ENCODE measurements around the gene NAALADL2.

NAALADL2 gene

DNA sequence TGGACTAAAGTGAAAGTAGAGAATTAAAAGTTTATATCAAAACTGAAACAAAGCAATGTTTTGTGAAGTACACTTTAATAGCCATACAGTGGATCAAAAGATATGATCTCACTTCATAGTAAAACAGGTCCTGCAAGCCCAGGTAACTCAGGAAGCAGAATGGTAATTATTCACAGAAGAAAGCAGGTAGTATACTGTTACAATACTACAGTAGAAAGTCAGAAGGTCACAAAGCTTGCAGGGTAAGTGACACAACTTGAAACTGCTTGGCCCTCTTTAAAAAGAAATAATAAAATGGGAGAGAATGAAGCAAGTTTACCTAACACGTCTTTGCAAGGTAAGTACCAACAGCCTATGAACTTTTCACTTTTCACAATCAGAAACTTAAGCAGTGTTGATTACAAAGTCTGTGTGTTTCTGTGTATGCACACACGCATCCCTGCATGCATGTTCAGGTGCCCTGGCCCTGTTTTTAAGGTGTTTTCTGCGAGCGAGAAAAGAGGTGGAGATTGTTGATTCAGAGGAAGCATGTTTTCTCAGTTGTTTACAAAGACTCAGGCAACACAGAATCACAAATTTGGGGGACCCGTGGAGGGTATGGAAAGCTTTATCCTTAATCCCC, at the start of gene NAALADL2:
TSS of gene NAALADL2 (plus strand) at position 221 of the 622 bp plus-strand sequence.
- Histone ChIP-seq H3K4me3 (ENCODE audit: low read length) (no peak within 1 kb of the TSS), H3K9ac (ENCODE audit: low read length) (no peak within 1 kb of the TSS)
- no peak for DNase-seq (ENCODE audit: low read depth)

DNA sequence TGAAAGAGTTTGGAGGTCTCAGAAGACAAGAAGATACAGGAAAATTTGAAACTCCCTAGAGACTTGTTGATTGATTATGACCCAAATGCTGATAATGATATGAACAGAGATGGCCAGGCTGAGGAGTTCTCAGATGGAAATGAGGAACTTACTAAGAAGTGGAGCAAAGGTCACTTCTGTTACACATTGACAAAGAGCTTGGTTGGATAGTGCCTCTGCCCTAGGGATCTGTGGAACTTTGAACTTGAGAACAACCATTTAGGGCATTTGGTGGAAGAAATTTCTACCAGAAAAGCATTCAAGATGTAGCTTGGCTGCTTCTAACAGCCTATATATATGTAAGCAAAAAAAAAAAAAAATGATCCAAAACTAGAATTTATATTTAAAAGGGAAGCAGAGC, 48.9 kb upstream of the NAALADL2 start:
- no peak overlapping the region for H3K4me3 ChIP-seq (ENCODE audit: low read length)
- no peaks in the 10 kb centered on the region for H3K27me3 ChIP-seq (replicated peaks; ENCODE audit: control insufficient read depth, insufficient read depth, low read length)
- no peaks in the 10 kb centered on the region for H3K36me3 ChIP-seq (ENCODE audit: control insufficient read depth, insufficient read depth, low read length, severe bottlenecking)
- H3K9ac ChIP-seq (ENCODE audit: low read length), result no peak overlapping the region
- H3K4me1 ChIP-seq (ENCODE audit: control insufficient read depth, insufficient read depth, low read length), result no peaks in the 10 kb centered on the region
- DNase-seq (ENCODE audit: low read depth), result no peak
- H3K9me3 ChIP-seq (ENCODE audit: control insufficient read depth, low read length), result peaks cover 3% of the 10 kb centered on the region

More for the DNA sequence above, at the start of gene NAALADL2:
- Histone ChIP-seq H3K4me1 (ENCODE audit: control insufficient read depth, insufficient read depth, low read length) (no peaks in the 10 kb centered on the region), H3K9me3 (ENCODE audit: control insufficient read depth, low read length) (no peaks in the 10 kb centered on the region), H3K36me3 (ENCODE audit: control insufficient read depth, insufficient read depth, low read length, severe bottlenecking) (no peaks in the 10 kb centered on the region), H3K27me3 (replicated peaks; ENCODE audit: control insufficient read depth, insufficient read depth, low read length) (no peaks in the 10 kb centered on the region)

DNA sequence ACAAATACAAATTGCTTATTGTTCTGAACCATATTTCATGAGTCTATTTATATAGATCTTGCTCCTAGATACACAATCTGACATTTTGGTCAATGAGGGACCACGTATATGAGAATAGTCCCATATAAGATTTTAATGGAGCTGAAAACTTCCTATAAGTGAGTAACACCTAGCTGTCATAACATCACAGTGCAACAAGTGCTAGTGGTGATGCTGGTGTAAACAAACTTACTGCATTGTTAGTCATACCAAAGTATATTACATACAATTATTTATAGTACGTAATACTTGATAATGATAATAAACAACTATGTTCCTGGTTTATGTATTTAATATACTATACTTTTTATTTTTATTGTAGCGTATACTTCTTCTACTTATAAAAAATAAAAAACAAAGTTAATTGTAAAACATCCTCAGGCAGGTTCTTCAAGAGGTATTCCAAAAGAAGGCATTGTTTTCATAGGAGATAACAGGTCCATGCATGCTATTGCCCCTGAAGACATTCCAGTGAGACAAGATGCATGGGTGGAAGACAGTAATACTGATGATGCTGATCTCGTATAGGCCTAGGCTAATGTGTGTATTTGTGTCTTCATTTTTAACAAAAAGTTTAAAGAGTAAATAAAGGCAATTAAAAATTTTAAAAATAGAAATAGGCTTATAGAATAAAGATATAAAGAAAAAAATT, 46.8 kb upstream of the NAALADL2 start:
- H3K4me1 ChIP-seq (ENCODE audit: control insufficient read depth, insufficient read depth, low read length), result no peaks in the 10 kb centered on the region
- no peaks in the 10 kb centered on the region for H3K36me3 ChIP-seq (ENCODE audit: control insufficient read depth, insufficient read depth, low read length, severe bottlenecking)
- peaks cover 3% of the 10 kb centered on the region for H3K9me3 ChIP-seq (ENCODE audit: control insufficient read depth, low read length)
- no peak overlapping the region for H3K9ac ChIP-seq (ENCODE audit: low read length)
- no peak overlapping the region for H3K4me3 ChIP-seq (ENCODE audit: low read length)
- no peak for DNase-seq (ENCODE audit: low read depth)
- H3K27me3 ChIP-seq (replicated peaks; ENCODE audit: control insufficient read depth, insufficient read depth, low read length), result no peaks in the 10 kb centered on the region

DNA sequence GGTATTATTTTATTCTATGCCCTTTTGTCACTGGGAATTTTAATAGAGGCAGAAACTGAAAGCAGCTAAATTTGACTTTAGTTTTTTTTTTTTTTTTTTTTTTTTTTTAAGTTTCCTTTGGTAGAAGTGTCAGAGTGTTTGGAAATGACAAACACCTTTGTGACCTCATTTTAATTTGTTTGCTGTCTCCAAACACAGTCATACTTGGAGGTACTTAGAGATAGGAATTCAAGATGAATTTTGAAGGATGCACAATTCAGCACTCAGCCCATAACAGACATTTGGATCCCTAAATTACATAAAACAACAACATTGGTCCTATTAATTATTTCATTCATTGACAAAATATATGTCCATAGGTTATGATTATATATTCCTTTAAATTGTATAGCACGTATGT, 43.4 kb upstream of the NAALADL2 start:
- H3K9ac ChIP-seq (ENCODE audit: low read length), result no peak overlapping the region
- H3K9me3 ChIP-seq (ENCODE audit: control insufficient read depth, low read length), result peaks cover 1% of the 10 kb centered on the region
- H3K27me3 ChIP-seq (replicated peaks; ENCODE audit: control insufficient read depth, insufficient read depth, low read length), result no peaks in the 10 kb centered on the region
- DNase-seq (ENCODE audit: low read depth), result no peak
- no peaks in the 10 kb centered on the region for H3K36me3 ChIP-seq (ENCODE audit: control insufficient read depth, insufficient read depth, low read length, severe bottlenecking)
- H3K4me1 ChIP-seq (ENCODE audit: control insufficient read depth, insufficient read depth, low read length), result no peaks in the 10 kb centered on the region
- no peak overlapping the region for H3K4me3 ChIP-seq (ENCODE audit: low read length)

DNA sequence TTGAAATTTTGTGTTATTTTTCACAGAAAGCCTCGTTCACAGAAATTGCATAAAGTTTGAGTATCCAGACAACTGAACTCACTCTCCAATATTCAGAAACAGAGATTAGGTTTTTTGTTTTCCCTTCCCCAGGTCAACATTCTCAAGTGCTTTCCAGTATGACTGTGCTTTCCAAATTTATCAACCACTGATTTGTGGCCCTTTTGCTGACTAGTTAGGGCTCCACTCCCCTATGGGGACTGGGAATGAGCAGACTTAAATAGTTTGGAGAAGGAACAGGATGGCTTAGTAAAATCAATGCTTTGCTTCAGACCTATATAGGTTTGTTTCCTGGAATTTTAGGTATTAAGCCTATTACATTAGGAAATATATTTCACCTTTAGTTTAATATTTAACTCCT, 38.2 kb upstream of the NAALADL2 start:
- no peak overlapping the region for H3K9ac ChIP-seq (ENCODE audit: low read length)
- no peaks in the 10 kb centered on the region for H3K4me1 ChIP-seq (ENCODE audit: control insufficient read depth, insufficient read depth, low read length)
- DNase-seq (ENCODE audit: low read depth), result no peak
- H3K4me3 ChIP-seq (ENCODE audit: low read length), result no peak overlapping the region
- H3K9me3 ChIP-seq (ENCODE audit: control insufficient read depth, low read length), result no peaks in the 10 kb centered on the region
- no peaks in the 10 kb centered on the region for H3K36me3 ChIP-seq (ENCODE audit: control insufficient read depth, insufficient read depth, low read length, severe bottlenecking)
- H3K27me3 ChIP-seq (replicated peaks; ENCODE audit: control insufficient read depth, insufficient read depth, low read length), result no peaks in the 10 kb centered on the region

DNA sequence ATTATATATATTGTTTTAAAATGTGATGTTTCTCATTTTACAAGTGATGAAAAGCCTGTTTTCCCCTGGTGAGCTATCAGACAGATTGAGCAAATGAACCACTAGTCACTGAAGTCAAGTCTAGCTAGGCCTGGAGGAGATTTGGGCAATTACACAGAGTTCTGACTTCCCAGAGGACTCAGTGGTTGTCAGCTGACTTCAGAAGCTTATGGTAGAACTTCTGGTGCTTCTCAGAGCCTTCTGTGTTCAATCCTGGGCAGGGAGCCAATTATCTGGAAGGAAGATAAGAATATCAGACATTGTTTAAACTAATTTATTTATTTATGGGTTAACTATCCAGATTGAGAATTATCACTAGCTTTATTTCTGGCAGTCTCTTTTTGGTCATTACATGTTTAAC, 37.7 kb upstream of the NAALADL2 start:
- H3K9ac ChIP-seq (ENCODE audit: low read length), result no peak overlapping the region
- H3K9me3 ChIP-seq (ENCODE audit: control insufficient read depth, low read length), result no peaks in the 10 kb centered on the region
- no peak for DNase-seq (ENCODE audit: low read depth)
- H3K36me3 ChIP-seq (ENCODE audit: control insufficient read depth, insufficient read depth, low read length, severe bottlenecking), result no peaks in the 10 kb centered on the region
- H3K4me3 ChIP-seq (ENCODE audit: low read length), result no peak overlapping the region
- H3K27me3 ChIP-seq (replicated peaks; ENCODE audit: control insufficient read depth, insufficient read depth, low read length), result no peaks in the 10 kb centered on the region
- no peaks in the 10 kb centered on the region for H3K4me1 ChIP-seq (ENCODE audit: control insufficient read depth, insufficient read depth, low read length)

GRCh38 chr3:174822320-174822719, 36.8 kb upstream of the NAALADL2 start:
- no peaks in the 10 kb centered on the region for H3K9me3 ChIP-seq (ENCODE audit: control insufficient read depth, low read length)
- DNase-seq (ENCODE audit: low read depth), result no peak
- no peaks in the 10 kb centered on the region for H3K4me1 ChIP-seq (ENCODE audit: control insufficient read depth, insufficient read depth, low read length)
- H3K27me3 ChIP-seq (replicated peaks; ENCODE audit: control insufficient read depth, insufficient read depth, low read length), result no peaks in the 10 kb centered on the region
- no peak overlapping the region for H3K4me3 ChIP-seq (ENCODE audit: low read length)
- H3K9ac ChIP-seq (ENCODE audit: low read length), result no peak overlapping the region
- H3K36me3 ChIP-seq (ENCODE audit: control insufficient read depth, insufficient read depth, low read length, severe bottlenecking), result no peaks in the 10 kb centered on the region

DNA sequence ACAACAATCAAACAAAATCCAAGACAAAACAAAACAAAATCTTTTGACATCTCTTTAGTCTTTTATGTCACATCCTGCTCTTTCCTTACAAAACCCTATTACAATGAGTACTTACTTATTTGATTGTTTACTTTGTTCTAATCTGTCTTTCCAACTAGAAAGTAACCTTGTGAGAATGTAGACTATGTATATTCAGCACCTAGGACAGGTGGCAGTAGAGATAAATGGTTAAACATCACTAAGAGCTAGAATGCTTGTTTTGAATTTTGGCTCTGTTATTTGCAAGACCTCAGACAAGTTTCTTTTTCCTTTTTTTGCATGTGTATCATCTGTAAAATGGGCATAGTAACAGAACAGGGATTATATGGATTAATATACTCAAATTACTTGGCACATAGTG, 33.1 kb upstream of the NAALADL2 start:
- H3K27me3 ChIP-seq (replicated peaks; ENCODE audit: control insufficient read depth, insufficient read depth, low read length), result no peaks in the 10 kb centered on the region
- no peaks in the 10 kb centered on the region for H3K4me1 ChIP-seq (ENCODE audit: control insufficient read depth, insufficient read depth, low read length)
- no peak for DNase-seq (ENCODE audit: low read depth)
- no peak overlapping the region for H3K9ac ChIP-seq (ENCODE audit: low read length)
- H3K4me3 ChIP-seq (ENCODE audit: low read length), result no peak overlapping the region
- no peaks in the 10 kb centered on the region for H3K36me3 ChIP-seq (ENCODE audit: control insufficient read depth, insufficient read depth, low read length, severe bottlenecking)
- no peaks in the 10 kb centered on the region for H3K9me3 ChIP-seq (ENCODE audit: control insufficient read depth, low read length)

DNA sequence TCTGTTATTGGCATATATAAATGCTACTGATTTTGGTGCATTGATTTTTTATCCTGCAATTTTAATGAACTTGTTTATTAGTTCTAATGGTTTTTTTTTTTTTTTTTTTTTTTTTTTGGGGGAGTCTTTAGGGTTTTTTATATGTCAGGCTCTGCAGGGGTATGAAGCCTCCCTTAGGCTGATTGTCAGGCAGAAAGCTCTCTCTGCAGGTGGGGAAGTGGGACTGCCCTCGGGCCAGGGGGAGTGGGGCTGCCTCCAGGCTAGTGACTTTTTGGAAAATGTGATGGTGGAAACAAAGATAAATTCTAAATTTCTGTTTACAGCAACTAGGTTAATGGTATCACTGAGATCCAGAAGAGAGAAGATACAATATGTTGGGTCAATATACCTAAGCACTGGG, 14.4 kb upstream of the NAALADL2 start:
- Histone ChIP-seq H3K27me3 (replicated peaks; ENCODE audit: control insufficient read depth, insufficient read depth, low read length) (no peaks in the 10 kb centered on the region), H3K4me3 (ENCODE audit: low read length) (no peak overlapping the region), H3K36me3 (ENCODE audit: control insufficient read depth, insufficient read depth, low read length, severe bottlenecking) (no peaks in the 10 kb centered on the region), H3K9ac (ENCODE audit: low read length) (no peak overlapping the region), H3K4me1 (ENCODE audit: control insufficient read depth, insufficient read depth, low read length) (no peaks in the 10 kb centered on the region), H3K9me3 (ENCODE audit: control insufficient read depth, low read length) (peaks cover under 1% of the 10 kb centered on the region)
- no peak for DNase-seq (ENCODE audit: low read depth)

GRCh38 chr3:174846055-174846454, 13.1 kb upstream of the NAALADL2 start:
- Histone ChIP-seq H3K4me1 (ENCODE audit: control insufficient read depth, insufficient read depth, low read length) (no peaks in the 10 kb centered on the region), H3K36me3 (ENCODE audit: control insufficient read depth, insufficient read depth, low read length, severe bottlenecking) (no peaks in the 10 kb centered on the region), H3K9me3 (ENCODE audit: control insufficient read depth, low read length) (peaks cover 4% of the 10 kb centered on the region), H3K4me3 (ENCODE audit: low read length) (no peak overlapping the region), H3K27me3 (replicated peaks; ENCODE audit: control insufficient read depth, insufficient read depth, low read length) (no peaks in the 10 kb centered on the region), H3K9ac (ENCODE audit: low read length) (no peak overlapping the region)
- DNase-seq (ENCODE audit: low read depth), result no peak

GRCh38 chr3:174854987-174855386, 4.1 kb upstream of the NAALADL2 start:
- Histone ChIP-seq H3K27me3 (replicated peaks; ENCODE audit: control insufficient read depth, insufficient read depth, low read length) (no peaks in the 10 kb centered on the region), H3K9ac (ENCODE audit: low read length) (no peak overlapping the region), H3K36me3 (ENCODE audit: control insufficient read depth, insufficient read depth, low read length, severe bottlenecking) (no peaks in the 10 kb centered on the region), H3K4me3 (ENCODE audit: low read length) (no peak overlapping the region), H3K9me3 (ENCODE audit: control insufficient read depth, low read length) (peaks cover under 1% of the 10 kb centered on the region), H3K4me1 (ENCODE audit: control insufficient read depth, insufficient read depth, low read length) (no peaks in the 10 kb centered on the region)
- DNase-seq (ENCODE audit: low read depth), result no peak

- H3K4me1 ChIP-seq (ENCODE audit: control insufficient read depth, insufficient read depth, low read length), result no peaks in the 10 kb centered on the region
- H3K36me3 ChIP-seq (ENCODE audit: control insufficient read depth, insufficient read depth, low read length, severe bottlenecking), result no peaks in the 10 kb centered on the region
- H3K4me3 ChIP-seq (ENCODE audit: low read length), result no peak overlapping the region
- DNase-seq (ENCODE audit: low read depth), result no peak
- no peaks in the 10 kb centered on the region for H3K9me3 ChIP-seq (ENCODE audit: control insufficient read depth, low read length)
- H3K27me3 ChIP-seq (replicated peaks; ENCODE audit: control insufficient read depth, insufficient read depth, low read length), result no peaks in the 10 kb centered on the region
- no peak overlapping the region for H3K9ac ChIP-seq (ENCODE audit: low read length)
These were observed 1.8 kb upstream of the NAALADL2 start for GRCh38 chr3:174857301-174857700.

Measured in adipocyte (in vitro differentiated cells).